IPS-18a (cell line): ENCODE measurements around the gene TBC1D13.
"Not testable (repeated sequence)": the region's sequence is repeated elsewhere in the genome, so short reads cannot be mapped to it uniquely, and the experiment has no call there.

Experiments
- H3K27ac ChIP-seq: one replicate; pipeline ENCODE4 v1.5.1; 2013; ENCODE audit warnings: low read length
- H3K27me3 ChIP-seq: one replicate; pipeline ENCODE4 v1.6.1; 2013; ENCODE audit warnings: mild to moderate bottlenecking, low read length; ENCODE audit not compliant: control insufficient read depth, insufficient read depth
- H3K36me3 ChIP-seq: one replicate; pipeline ENCODE4 v1.6.1; 2013; ENCODE audit warnings: low read depth, low read length; ENCODE audit not compliant: control insufficient read depth
- H3K4me1 ChIP-seq: one replicate; pipeline ENCODE4 v1.6.1; 2013; ENCODE audit warnings: low read depth, low read length; ENCODE audit not compliant: control insufficient read depth
- H3K4me3 ChIP-seq: one replicate; pipeline ENCODE4 v1.5.1; 2013; ENCODE audit warnings: low read length
- H3K9ac ChIP-seq: one replicate; pipeline ENCODE4 v1.6.1; 2013; ENCODE audit warnings: mild to moderate bottlenecking, low read length, moderate library complexity
- H3K9me3 ChIP-seq: one replicate; pipeline ENCODE4 v1.6.1; 2013; ENCODE audit warnings: low read depth, low read length; ENCODE audit not compliant: control insufficient read depth

Gene TBC1D13

DNA sequence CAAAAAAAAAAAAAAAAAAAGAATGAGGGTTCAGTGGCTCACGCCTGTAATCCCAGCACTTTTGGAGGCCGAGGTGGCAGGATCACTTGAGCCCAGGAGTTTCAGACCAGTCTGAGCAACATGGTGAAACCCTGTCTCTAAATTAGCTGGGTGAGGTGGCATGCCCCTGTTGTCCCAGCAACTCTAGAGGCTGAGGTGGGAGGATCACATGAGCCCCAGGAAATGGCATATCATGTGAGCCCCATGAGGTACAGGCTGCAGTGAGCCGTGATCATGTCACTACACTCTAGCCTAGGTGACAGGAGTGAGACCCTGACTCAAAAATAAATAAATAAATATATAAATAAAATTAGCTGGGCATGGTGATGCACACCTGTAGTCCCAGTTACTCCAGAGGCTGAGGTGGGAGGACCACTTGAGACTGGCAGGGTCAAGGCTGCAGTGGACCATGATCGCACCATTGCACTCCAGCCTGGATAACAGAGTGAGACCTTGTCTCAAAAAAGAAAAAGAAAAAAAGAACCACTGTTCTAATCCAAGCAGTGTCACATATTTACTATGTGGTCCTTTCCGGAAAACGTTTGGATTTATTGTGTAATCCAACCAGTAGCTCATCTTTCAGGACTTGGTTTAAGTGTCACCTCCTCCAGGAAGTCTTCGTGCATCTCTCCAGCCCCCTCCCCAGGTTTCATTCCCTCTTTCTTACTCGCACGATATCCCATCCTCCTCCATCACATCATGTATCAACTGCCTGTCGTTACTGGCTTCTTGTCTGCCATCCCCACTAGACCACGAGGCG, 54.8 kb downstream of the TBC1D13 start:
- Histone ChIP-seq H3K4me1 (no peaks in the 10 kb centered on the region), H3K9ac (no peak overlapping the region), H3K36me3 (peaks cover 3% of the 10 kb centered on the region), H3K9me3 (no peaks in the 10 kb centered on the region), H3K27ac (no peak overlapping the region), H3K4me3 (no peak overlapping the region), H3K27me3 (no peaks in the 10 kb centered on the region)

- not testable (repeated sequence) for H3K9ac ChIP-seq, H3K4me1 ChIP-seq, H3K4me3 ChIP-seq, H3K36me3 ChIP-seq, H3K27ac ChIP-seq, H3K9me3 ChIP-seq, H3K27me3 ChIP-seq
These were observed 56.1 kb downstream of the TBC1D13 start for GRCh38 chr9:128843171-128843570.

DNA sequence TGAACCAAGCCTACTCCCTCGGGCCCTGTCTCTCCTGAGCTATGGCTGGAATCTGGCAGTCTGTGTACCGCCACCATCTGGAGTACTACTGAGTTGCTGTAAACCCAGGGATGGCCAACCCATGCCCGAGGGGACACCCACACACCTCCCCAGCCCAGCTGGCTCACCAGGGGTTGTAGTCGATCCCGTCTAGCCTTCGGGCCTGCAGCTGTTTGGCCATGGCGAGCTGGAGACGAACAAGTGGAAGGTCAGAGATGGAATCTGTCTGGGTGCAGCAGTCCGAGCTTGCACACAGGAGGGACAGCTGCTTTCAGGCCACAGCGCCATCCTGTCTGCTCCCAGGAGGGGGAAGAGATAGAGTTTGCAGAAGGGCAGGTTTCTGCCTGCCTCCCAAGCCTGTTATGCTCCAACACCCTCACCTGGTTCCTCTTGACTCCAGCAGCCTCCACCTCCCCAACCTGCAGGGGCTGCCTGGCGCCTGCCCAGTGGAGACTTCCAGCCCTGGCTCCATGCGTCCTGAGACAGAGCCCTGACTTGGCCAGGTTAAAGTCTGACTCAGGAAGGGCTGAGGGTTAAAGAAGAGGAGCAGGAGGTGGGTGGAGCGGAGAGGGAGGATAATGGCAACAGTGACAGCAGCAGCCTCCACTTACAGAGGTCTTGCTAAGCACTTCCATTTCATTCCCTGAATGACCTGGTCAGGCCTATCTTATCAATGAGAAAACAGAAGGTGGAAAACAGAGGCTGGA, 58.3 kb downstream of the TBC1D13 start:
- H3K27me3 ChIP-seq: no peaks in the 10 kb centered on the region
- no peaks in the 10 kb centered on the region for H3K36me3 ChIP-seq
- no peaks in the 10 kb centered on the region for H3K4me1 ChIP-seq
- H3K4me3 ChIP-seq: no peak overlapping the region
- no peaks in the 10 kb centered on the region for H3K9me3 ChIP-seq
- no peak overlapping the region for H3K9ac ChIP-seq
- H3K27ac ChIP-seq: no peak overlapping the region

- no peak overlapping the region for H3K9ac ChIP-seq
- no peaks in the 10 kb centered on the region for H3K36me3 ChIP-seq
- H3K9me3 ChIP-seq: no peaks in the 10 kb centered on the region
- no peak overlapping the region for H3K4me3 ChIP-seq
- no peaks in the 10 kb centered on the region for H3K4me1 ChIP-seq
- H3K27me3 ChIP-seq: no peaks in the 10 kb centered on the region
- H3K27ac ChIP-seq: no peak overlapping the region
These were observed 59.6 kb downstream of the TBC1D13 start for GRCh38 chr9:128846680-128847030.

DNA sequence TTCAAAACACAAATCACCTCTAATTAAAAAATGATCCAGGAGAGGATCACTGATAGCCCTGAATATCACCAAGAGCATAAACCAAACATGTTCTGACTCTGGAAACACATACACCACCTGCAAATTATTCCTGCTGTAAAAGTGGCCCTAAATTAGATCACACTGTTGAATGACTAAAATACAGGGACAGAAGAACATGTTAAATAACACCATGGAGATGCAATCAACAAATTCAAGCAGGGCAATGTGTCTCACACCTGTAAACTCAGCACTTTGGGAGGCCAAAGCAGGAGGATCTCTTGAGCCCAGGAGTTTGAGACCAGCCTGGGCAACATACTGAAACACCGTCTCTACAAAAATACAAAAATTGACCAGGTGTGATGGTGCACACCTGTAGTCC, 60.8 kb downstream of the TBC1D13 start:
- Histone ChIP-seq H3K4me3 (no peak overlapping the region), H3K9ac (no peak overlapping the region), H3K4me1 (no peaks in the 10 kb centered on the region), H3K27me3 (no peaks in the 10 kb centered on the region), H3K9me3 (no peaks in the 10 kb centered on the region), H3K36me3 (no peaks in the 10 kb centered on the region), H3K27ac (no peak overlapping the region)

DNA sequence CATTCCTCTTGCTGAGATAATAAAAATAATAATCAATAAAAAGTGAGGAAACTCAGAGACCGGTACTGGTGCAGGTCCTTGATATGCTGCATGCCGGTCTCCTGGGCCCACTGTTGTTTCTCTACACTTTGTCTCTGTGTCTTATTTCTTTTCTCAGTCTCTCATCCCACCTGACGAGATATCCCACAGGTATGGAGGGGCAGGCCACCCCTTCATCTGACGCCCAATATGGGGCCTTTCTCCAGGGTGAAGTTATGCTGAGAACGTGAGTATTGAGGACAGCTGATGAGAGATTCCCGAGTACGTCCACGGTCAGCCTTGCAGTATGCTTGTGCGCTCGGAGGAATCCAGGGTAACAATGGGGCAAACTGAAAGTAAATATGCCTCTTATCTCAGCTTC, 64.0 kb downstream of the TBC1D13 start:
- not testable (repeated sequence) for H3K36me3 ChIP-seq, H3K4me1 ChIP-seq, H3K4me3 ChIP-seq, H3K27me3 ChIP-seq, H3K9ac ChIP-seq, H3K9me3 ChIP-seq, H3K27ac ChIP-seq

- H3K27ac ChIP-seq, H3K4me1 ChIP-seq, H3K27me3 ChIP-seq, H3K9me3 ChIP-seq, H3K4me3 ChIP-seq, H3K36me3 ChIP-seq, H3K9ac ChIP-seq: not testable (repeated sequence)
These were observed 64.9 kb downstream of the TBC1D13 start for GRCh38 chr9:128851779-128852600.

GRCh38 chr9:128852646-128853045, 65.6 kb downstream of the TBC1D13 start:
- H3K4me3 ChIP-seq, H3K9ac ChIP-seq, H3K9me3 ChIP-seq, H3K36me3 ChIP-seq, H3K27ac ChIP-seq, H3K4me1 ChIP-seq, H3K27me3 ChIP-seq: not testable (repeated sequence)

- not testable (repeated sequence) for H3K4me1 ChIP-seq, H3K36me3 ChIP-seq, H3K9ac ChIP-seq, H3K9me3 ChIP-seq, H3K4me3 ChIP-seq, H3K27me3 ChIP-seq, H3K27ac ChIP-seq
These were observed 67.4 kb downstream of the TBC1D13 start for GRCh38 chr9:128854454-128854853.

DNA sequence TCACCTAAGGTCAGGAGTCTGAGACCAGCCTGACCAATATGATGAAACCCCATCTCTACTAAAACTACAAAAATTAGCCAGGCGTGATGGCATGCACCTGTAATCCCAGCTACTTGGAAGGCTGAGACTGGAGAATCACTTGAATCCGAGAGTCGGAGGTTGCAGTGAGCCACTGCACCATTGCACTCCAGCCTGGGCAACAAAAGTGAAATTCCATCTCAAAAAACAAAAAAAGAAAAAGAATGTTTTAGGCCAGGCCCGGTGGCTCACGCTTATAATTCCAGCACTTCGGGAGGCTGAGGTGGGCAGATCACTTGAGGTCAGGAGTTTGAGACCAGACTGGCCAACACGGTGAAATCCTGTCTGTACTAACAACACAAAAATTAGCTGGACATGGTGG, 71.4 kb downstream of the TBC1D13 start:
- H3K9ac ChIP-seq, H3K27ac ChIP-seq, H3K4me3 ChIP-seq, H3K4me1 ChIP-seq, H3K27me3 ChIP-seq, H3K9me3 ChIP-seq, H3K36me3 ChIP-seq: not testable (repeated sequence)
